Activated naive CD4-positive, alpha-beta T cell treated with Interleukin-2 at 50 U/mL for 16 hours (primary cell): ENCODE measurements around the gene CACYBP.
A peak's percentile ranks its signal among the peaks of the same experiment; 100 is the strongest.

Source experiments
- DNase-seq: peaks from one replicate; pipeline ENCODE4 v3.0.0-alpha.2; 2020

CACYBP gene

GRCh38 chr1:174999936-175000696 lies at the start of gene CACYBP:
Gene CACYBP, plus strand, starts transcription at chr1:174999947. Its CDS starts 234 bp downstream, at chr1:175000181.
- peak; percentile 96 for DNase-seq

GRCh38 chr1:174953285-174954072 lies 46.3 kb upstream of the CACYBP start:
- no peak for DNase-seq

GRCh38 chr1:174954073-174954460 lies 45.7 kb upstream of the CACYBP start:
- no peak for DNase-seq

GRCh38 chr1:174954671-174955669 lies 44.8 kb upstream of the CACYBP start:
- DNase-seq = no peak

- DNase-seq = no peak
These were observed 43.7 kb upstream of the CACYBP start for GRCh38 chr1:174956086-174956485.

- no peak for DNase-seq
These were observed 42.8 kb upstream of the CACYBP start for GRCh38 chr1:174956976-174957375.

GRCh38 chr1:174957829-174958228 lies 41.9 kb upstream of the CACYBP start:
- no peak for DNase-seq

- DNase-seq = no peak
These were observed 41.4 kb upstream of the CACYBP start for GRCh38 chr1:174958396-174958795.

GRCh38 chr1:174960362-174960761 lies 39.4 kb upstream of the CACYBP start:
- DNase-seq = no peak

- DNase-seq = no peak
These were observed 36.1 kb upstream of the CACYBP start for GRCh38 chr1:174963529-174964125.

GRCh38 chr1:174964261-174964971 lies 35.3 kb upstream of the CACYBP start:
- DNase-seq = peak; percentile 12

GRCh38 chr1:174964972-174965361 lies 34.8 kb upstream of the CACYBP start:
- DNase-seq = no peak

GRCh38 chr1:174965362-174966007 lies 34.3 kb upstream of the CACYBP start:
- peak; percentile 17 for DNase-seq

GRCh38 chr1:174966008-174966572 lies 33.7 kb upstream of the CACYBP start:
- DNase-seq = no peak

- no peak for DNase-seq
These were observed 31.7 kb upstream of the CACYBP start for GRCh38 chr1:174967845-174968705.

GRCh38 chr1:174968750-174969244 lies 30.9 kb upstream of the CACYBP start:
- no peak for DNase-seq

GRCh38 chr1:174969977-174970376 lies 29.8 kb upstream of the CACYBP start:
- DNase-seq = no peak

GRCh38 chr1:174971466-174971865 lies 28.3 kb upstream of the CACYBP start:
- DNase-seq = no peak

- DNase-seq = no peak
These were observed 27.8 kb upstream of the CACYBP start for GRCh38 chr1:174971902-174972301.

- no peak for DNase-seq
These were observed 25.0 kb upstream of the CACYBP start for GRCh38 chr1:174974711-174975119.
